NCI-H510A treated with DMSO at 0.1 percent for 48 hours (cell line): ENCODE measurements around the gene SLC4A11.

Source experiments
- DNase-seq: peaks from one replicate; lab custom pipeline; 2025; lab: John Stamatoyannopoulos, UW

The SLC4A11 gene

GRCh38 chr20:3246682-3247081 is 7.7 kb upstream of the SLC4A11 start:
- DNase-seq: no peak

GRCh38 chr20:3245711-3246110 is 6.7 kb upstream of the SLC4A11 start:
- no peak for DNase-seq

GRCh38 chr20:3245156-3245555 is 6.2 kb upstream of the SLC4A11 start:
- no peak for DNase-seq

GRCh38 chr20:3244613-3245012 is 5.6 kb upstream of the SLC4A11 start:
- no peak for DNase-seq

GRCh38 chr20:3243718-3244358 is 4.8 kb upstream of the SLC4A11 start:
- peak; percentile 12 for DNase-seq

- no peak for DNase-seq
Measured at GRCh38 chr20:3242172-3242692, 3.2 kb upstream of the SLC4A11 start.

GRCh38 chr20:3240776-3241363 is 1.9 kb upstream of the SLC4A11 start:
- no peak for DNase-seq

- no peak for DNase-seq
Measured at GRCh38 chr20:3239867-3240775, 1.1 kb upstream of the SLC4A11 start.

GRCh38 chr20:3238616-3239025 is 369 bp downstream of the SLC4A11 start:
- peak; percentile 18 for DNase-seq

- DNase-seq: no peak
Measured at GRCh38 chr20:3237958-3238615, 903 bp downstream of the SLC4A11 start.

- no peak for DNase-seq
Measured at GRCh38 chr20:3237011-3237957, 1.7 kb downstream of the SLC4A11 start.

GRCh38 chr20:3235666-3236324 is 3.2 kb downstream of the SLC4A11 start:
- DNase-seq: no peak

GRCh38 chr20:3233991-3234498 is 4.9 kb downstream of the SLC4A11 start:
- no peak for DNase-seq

- no peak for DNase-seq
Measured at GRCh38 chr20:3233131-3233990, 5.6 kb downstream of the SLC4A11 start.

GRCh38 chr20:3231889-3232588 is 7.0 kb downstream of the SLC4A11 start:
- DNase-seq: no peak

GRCh38 chr20:3231116-3231515 is 7.9 kb downstream of the SLC4A11 start:
- DNase-seq: no peak

GRCh38 chr20:3229798-3230197 is 9.2 kb downstream of the SLC4A11 start:
- no peak for DNase-seq

- no peak for DNase-seq
Measured at GRCh38 chr20:3229158-3229557, 9.8 kb downstream of the SLC4A11 start.

- DNase-seq: no peak
Measured at GRCh38 chr20:3228750-3229032, 10.3 kb downstream of the SLC4A11 start.
